Tibial nerve (tissue), 4 donors: Measurements from ENCODE around the gene STAT4.

Experiments used
- EP300 ChIP-seq, 2 donors: sonication (generic); formaldehyde crosslinking; IDR thresholded peaks; one replicate each; pipeline ENCODE4 v1.6.1; 2017; ENCODE audit warnings: antibody characterized with exemption in 2 of 2, mild to moderate bottlenecking in 1 of 2
- POLR2A ChIP-seq, 2 donors: fragments of 450-650 bp; IDR thresholded peaks; one replicate each; pipeline ENCODE4 v1.6.1; 2017; ENCODE audit warnings: antibody characterized with exemption in 2 of 2, mild to moderate bottlenecking in 2 of 2, moderate library complexity in 2 of 2
- TF ChIP-seq, protein P1 (sequence below), 5 experiments: fragments of 200-600 bp in 3 of 5; fragments of 450-650 bp in 2 of 5; sonication (generic) in 3 of 5; IDR thresholded peaks; one replicate each; pipeline ENCODE4 v1.5.1; 2016 to 2019; ENCODE audit warnings: antibody characterized with exemption in 5 of 5, mild to moderate bottlenecking in 3 of 5, moderate library complexity in 2 of 5

DNA sequence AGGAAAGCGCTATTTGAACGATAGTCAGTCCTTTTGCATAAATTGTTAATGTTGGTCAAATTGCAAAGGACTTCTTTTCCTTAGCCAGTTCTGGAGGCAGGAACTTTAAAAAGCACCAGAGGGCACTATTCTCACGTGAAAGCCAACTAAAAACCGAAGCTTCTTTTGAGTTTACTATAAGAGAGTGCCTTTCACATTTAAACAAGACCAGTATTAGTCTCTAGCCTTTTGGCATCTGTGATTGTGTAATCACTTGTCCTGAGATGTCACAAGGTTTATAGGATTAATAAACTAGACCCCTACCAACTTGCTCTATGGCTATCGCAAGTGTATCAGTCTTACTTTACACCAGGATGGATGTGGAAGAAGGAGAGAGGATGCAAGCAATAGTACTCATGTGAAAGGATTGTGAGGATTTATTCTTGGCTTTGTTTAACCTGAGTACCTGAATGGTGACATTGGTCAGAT, 14.4 kb upstream of the STAT4 start:
- TF ChIP-seq POLR2A (IDR thresholded peaks at IDR 0.05) = no peak
- TF ChIP-seq, protein P1, sequence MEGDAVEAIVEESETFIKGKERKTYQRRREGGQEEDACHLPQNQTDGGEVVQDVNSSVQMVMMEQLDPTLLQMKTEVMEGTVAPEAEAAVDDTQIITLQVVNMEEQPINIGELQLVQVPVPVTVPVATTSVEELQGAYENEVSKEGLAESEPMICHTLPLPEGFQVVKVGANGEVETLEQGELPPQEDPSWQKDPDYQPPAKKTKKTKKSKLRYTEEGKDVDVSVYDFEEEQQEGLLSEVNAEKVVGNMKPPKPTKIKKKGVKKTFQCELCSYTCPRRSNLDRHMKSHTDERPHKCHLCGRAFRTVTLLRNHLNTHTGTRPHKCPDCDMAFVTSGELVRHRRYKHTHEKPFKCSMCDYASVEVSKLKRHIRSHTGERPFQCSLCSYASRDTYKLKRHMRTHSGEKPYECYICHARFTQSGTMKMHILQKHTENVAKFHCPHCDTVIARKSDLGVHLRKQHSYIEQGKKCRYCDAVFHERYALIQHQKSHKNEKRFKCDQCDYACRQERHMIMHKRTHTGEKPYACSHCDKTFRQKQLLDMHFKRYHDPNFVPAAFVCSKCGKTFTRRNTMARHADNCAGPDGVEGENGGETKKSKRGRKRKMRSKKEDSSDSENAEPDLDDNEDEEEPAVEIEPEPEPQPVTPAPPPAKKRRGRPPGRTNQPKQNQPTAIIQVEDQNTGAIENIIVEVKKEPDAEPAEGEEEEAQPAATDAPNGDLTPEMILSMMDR (IDR thresholded peaks at IDR 0.05) = peak; percentile 52 to 72 (median 63)
- TF ChIP-seq EP300 (IDR thresholded peaks at IDR 0.05) = no peak
